ENCODE measurements around the gene ABR.

Gene ABR

GRCh38 chr17:1040216-1040600 lies 139.6 kb downstream of the ABR start:
- H3K23ac ChIP-seq (ENCODE audit: low read length in 2 of 2) = no peak overlapping the region
- H3K14ac ChIP-seq (ENCODE audit: low read length in 2 of 2) = peak overlapping the region in 1 of 2 experiments; percentile 3
- H3K36me3 ChIP-seq (ENCODE audit: control insufficient read depth in 1 of 2, insufficient read depth in 2 of 2, low read depth in 1 of 2, low read length in 2 of 2) = peaks cover 28 to 74% of the 10 kb centered on the region in 2 experiments
- no peak overlapping the region for H2BK12ac ChIP-seq (ENCODE audit: low read length in 2 of 2)
- no peak overlapping the region for H3K4ac ChIP-seq (ENCODE audit: low read depth in 1 of 2, low read length in 2 of 2)
- H2BK120ac ChIP-seq (ENCODE audit: low read depth, low read length) = no peak overlapping the region
- H3K9ac ChIP-seq (ENCODE audit: low read length) = peak overlapping the region; percentile 54
- H2AK5ac ChIP-seq (ENCODE audit: low read length, severe bottlenecking) = no peak overlapping the region
- H3K9me3 ChIP-seq (ENCODE audit: control insufficient read depth, low read length) = no peaks in the 10 kb centered on the region
- no peaks in the 10 kb centered on the region for H3K27me3 ChIP-seq (ENCODE audit: control insufficient read depth in 1 of 2, insufficient read depth in 1 of 2, low read length in 2 of 2)
- 73% methylated on average over 13 of the region's 13 CpGs for WGBS
- H3K79me1 ChIP-seq (replicated peaks; ENCODE audit: low read length, poor library complexity, severe bottlenecking) = peaks cover 53% of the 10 kb centered on the region
- peak overlapping the region; percentile 35 for H4K91ac ChIP-seq (ENCODE audit: low read length)
- H2AFZ ChIP-seq (ENCODE audit: low read depth, low read length) = no peak overlapping the region
- H3K27ac ChIP-seq (ENCODE audit: low read length, poor library complexity, severe bottlenecking) = no peak overlapping the region
- no peak for DNase-seq
- H2BK5ac ChIP-seq (ENCODE audit: low read depth, low read length, poor library complexity, severe bottlenecking) = no peak overlapping the region
- H3K4me2 ChIP-seq (ENCODE audit: low read length, poor library complexity, severe bottlenecking) = no peak overlapping the region
- H3K4me1 ChIP-seq (ENCODE audit: control insufficient read depth, insufficient read depth, low read depth, low read length) = peaks cover 30% of the 10 kb centered on the region
- no peak overlapping the region for H2BK15ac ChIP-seq (ENCODE audit: low read depth, poor library complexity, severe bottlenecking)
- no peak overlapping the region for H3K4me3 ChIP-seq (ENCODE audit: insufficient read depth in 1 of 2, low read depth in 1 of 2, low read length in 2 of 2)
- H4K8ac ChIP-seq (ENCODE audit: low read length) = peak overlapping the region; percentile 46
- H3K18ac ChIP-seq (ENCODE audit: low read depth in 1 of 2, low read length in 2 of 2) = peak overlapping the region in 1 of 2 experiments; percentile 11

GRCh38 chr17:1039511-1040215 lies 140.1 kb downstream of the ABR start:
- WGBS = 84% methylated on average over 26 of the region's 30 CpGs
- Histone ChIP-seq H3K27ac (ENCODE audit: low read length, poor library complexity, severe bottlenecking) (no peak overlapping the region), H3K23ac (ENCODE audit: low read length in 2 of 2) (no peak overlapping the region), H2BK120ac (ENCODE audit: low read depth, low read length) (no peak overlapping the region), H3K9me3 (ENCODE audit: control insufficient read depth, low read length) (no peaks in the 10 kb centered on the region), H2BK12ac (ENCODE audit: low read length in 2 of 2) (peak overlapping the region in 1 of 2 experiments; percentile 37), H2BK5ac (ENCODE audit: low read depth, low read length, poor library complexity, severe bottlenecking) (no peak overlapping the region), H4K8ac (ENCODE audit: low read length) (peak overlapping the region; percentile 46), H2BK15ac (ENCODE audit: low read depth, poor library complexity, severe bottlenecking) (peak overlapping the region; percentile 12), H3K79me1 (replicated peaks; ENCODE audit: low read length, poor library complexity, severe bottlenecking) (peaks cover 53% of the 10 kb centered on the region), H3K4me2 (ENCODE audit: low read length, poor library complexity, severe bottlenecking) (no peak overlapping the region), H3K9ac (ENCODE audit: low read length) (peak overlapping the region; percentile 54), H3K4me1 (ENCODE audit: control insufficient read depth, insufficient read depth, low read depth, low read length) (peaks cover 30% of the 10 kb centered on the region), H3K27me3 (ENCODE audit: control insufficient read depth in 1 of 2, insufficient read depth in 1 of 2, low read length in 2 of 2) (no peaks in the 10 kb centered on the region), H2AFZ (ENCODE audit: low read depth, low read length) (no peak overlapping the region), H3K36me3 (ENCODE audit: control insufficient read depth in 1 of 2, insufficient read depth in 2 of 2, low read depth in 1 of 2, low read length in 2 of 2) (peaks cover 30 to 78% of the 10 kb centered on the region in 2 experiments), H2AK5ac (ENCODE audit: low read length, severe bottlenecking) (peak overlapping the region; percentile 14), H3K4me3 (ENCODE audit: insufficient read depth in 1 of 2, low read depth in 1 of 2, low read length in 2 of 2) (no peak overlapping the region), H3K4ac (ENCODE audit: low read depth in 1 of 2, low read length in 2 of 2) (no peak overlapping the region), H3K18ac (ENCODE audit: low read depth in 1 of 2, low read length in 2 of 2) (peak overlapping the region; percentile 48 to 52), H3K14ac (ENCODE audit: low read length in 2 of 2) (peak overlapping the region in 1 of 2 experiments; percentile 3), H4K91ac (ENCODE audit: low read length) (peak overlapping the region; percentile 47)
- DNase-seq = no peak

- no peak overlapping the region for H2AFZ ChIP-seq (ENCODE audit: low read depth, low read length)
These were observed 140.7 kb downstream of the ABR start for GRCh38 chr17:1039123-1039507.

GRCh38 chr17:1038459-1039122 lies 141.2 kb downstream of the ABR start:
- H3K4me2 ChIP-seq (ENCODE audit: low read length, poor library complexity, severe bottlenecking) = no peak overlapping the region
- 95% methylated on average over 31 of the region's 31 CpGs for WGBS

More at GRCh38 chr17:1039123-1039507, 140.7 kb downstream of the ABR start:
- Histone ChIP-seq H3K27ac (ENCODE audit: low read length, poor library complexity, severe bottlenecking) (no peak overlapping the region), H2BK12ac (ENCODE audit: low read length in 2 of 2) (peak overlapping the region in 1 of 2 experiments; percentile 37), H3K9me3 (ENCODE audit: control insufficient read depth, low read length) (no peaks in the 10 kb centered on the region), H3K14ac (ENCODE audit: low read length in 2 of 2) (no peak overlapping the region), H3K27me3 (ENCODE audit: control insufficient read depth in 1 of 2, insufficient read depth in 1 of 2, low read length in 2 of 2) (no peaks in the 10 kb centered on the region), H3K4me3 (ENCODE audit: insufficient read depth in 1 of 2, low read depth in 1 of 2, low read length in 2 of 2) (no peak overlapping the region), H3K4ac (ENCODE audit: low read depth in 1 of 2, low read length in 2 of 2) (no peak overlapping the region), H3K4me2 (ENCODE audit: low read length, poor library complexity, severe bottlenecking) (no peak overlapping the region), H2BK15ac (ENCODE audit: low read depth, poor library complexity, severe bottlenecking) (no peak overlapping the region), H2BK120ac (ENCODE audit: low read depth, low read length) (no peak overlapping the region), H3K23ac (ENCODE audit: low read length in 2 of 2) (no peak overlapping the region), H3K79me1 (replicated peaks; ENCODE audit: low read length, poor library complexity, severe bottlenecking) (peaks cover 55% of the 10 kb centered on the region), H4K8ac (ENCODE audit: low read length) (no peak overlapping the region), H2BK5ac (ENCODE audit: low read depth, low read length, poor library complexity, severe bottlenecking) (no peak overlapping the region), H2AK5ac (ENCODE audit: low read length, severe bottlenecking) (no peak overlapping the region), H3K4me1 (ENCODE audit: control insufficient read depth, insufficient read depth, low read depth, low read length) (peaks cover 30% of the 10 kb centered on the region), H3K18ac (ENCODE audit: low read depth in 1 of 2, low read length in 2 of 2) (peak overlapping the region; percentile 16 to 48), H3K9ac (ENCODE audit: low read length) (peak overlapping the region; percentile 54), H4K91ac (ENCODE audit: low read length) (peak overlapping the region; percentile 15), H3K36me3 (ENCODE audit: control insufficient read depth in 1 of 2, insufficient read depth in 2 of 2, low read depth in 1 of 2, low read length in 2 of 2) (peaks cover 35 to 82% of the 10 kb centered on the region in 2 experiments)
- WGBS = 94% methylated on average over 13 of the region's 16 CpGs
- no peak for DNase-seq

More at GRCh38 chr17:1038459-1039122, 141.2 kb downstream of the ABR start:
- Histone ChIP-seq H4K8ac (ENCODE audit: low read length) (no peak overlapping the region), H3K14ac (ENCODE audit: low read length in 2 of 2) (no peak overlapping the region), H3K18ac (ENCODE audit: low read depth in 1 of 2, low read length in 2 of 2) (no peak overlapping the region), H3K36me3 (ENCODE audit: control insufficient read depth in 1 of 2, insufficient read depth in 2 of 2, low read depth in 1 of 2, low read length in 2 of 2) (peaks cover 37 to 83% of the 10 kb centered on the region in 2 experiments), H3K9ac (ENCODE audit: low read length) (no peak overlapping the region), H2AK5ac (ENCODE audit: low read length, severe bottlenecking) (no peak overlapping the region), H4K91ac (ENCODE audit: low read length) (no peak overlapping the region), H2BK15ac (ENCODE audit: low read depth, poor library complexity, severe bottlenecking) (no peak overlapping the region), H2AFZ (ENCODE audit: low read depth, low read length) (no peak overlapping the region), H3K4me1 (ENCODE audit: control insufficient read depth, insufficient read depth, low read depth, low read length) (peaks cover 28% of the 10 kb centered on the region), H3K23ac (ENCODE audit: low read length in 2 of 2) (no peak overlapping the region), H3K4me3 (ENCODE audit: insufficient read depth in 1 of 2, low read depth in 1 of 2, low read length in 2 of 2) (no peak overlapping the region), H2BK120ac (ENCODE audit: low read depth, low read length) (no peak overlapping the region), H2BK5ac (ENCODE audit: low read depth, low read length, poor library complexity, severe bottlenecking) (no peak overlapping the region), H3K79me1 (replicated peaks; ENCODE audit: low read length, poor library complexity, severe bottlenecking) (peaks cover 52% of the 10 kb centered on the region), H3K27ac (ENCODE audit: low read length, poor library complexity, severe bottlenecking) (no peak overlapping the region), H3K4ac (ENCODE audit: low read depth in 1 of 2, low read length in 2 of 2) (no peak overlapping the region), H3K27me3 (ENCODE audit: control insufficient read depth in 1 of 2, insufficient read depth in 1 of 2, low read length in 2 of 2) (no peaks in the 10 kb centered on the region), H3K9me3 (ENCODE audit: control insufficient read depth, low read length) (no peaks in the 10 kb centered on the region), H2BK12ac (ENCODE audit: low read length in 2 of 2) (no peak overlapping the region)
- no peak for DNase-seq
